ELR (cell line): ENCODE results near the gene ERAL1.
"Not testable (repeated sequence)": the region's sequence is repeated elsewhere in the genome, so short reads cannot be mapped to it uniquely, and the experiment has no call there.

Experiments
- DNase-seq: peaks from one replicate; pipeline ENCODE4 v3.0.0-alpha.2; 2015; ENCODE audit warnings: low read depth

ERAL1 gene

GRCh38 chr17:28854457-28855335, at the start of gene ERAL1:
Gene ERAL1 (plus strand): TSS chr17:28855016. CDS start chr17:28855035, 19 bp downstream.
- peak; percentile 92 for DNase-seq

- DNase-seq = peak; percentile 90
Observed at GRCh38 chr17:28807925-28808634, 46.7 kb upstream of the ERAL1 start.

- peak; percentile 20 for DNase-seq
Observed at GRCh38 chr17:28810437-28810836, 44.4 kb upstream of the ERAL1 start.

GRCh38 chr17:28811651-28812090, 43.1 kb upstream of the ERAL1 start:
- DNase-seq = peak; percentile 54

- peak; percentile 98 for DNase-seq
Observed at GRCh38 chr17:28812091-28812747, 42.6 kb upstream of the ERAL1 start.

- peak; percentile 65 for DNase-seq
Observed at GRCh38 chr17:28812748-28813377, 42.0 kb upstream of the ERAL1 start.

- no peak for DNase-seq
Observed at GRCh38 chr17:28816540-28816939, 38.3 kb upstream of the ERAL1 start.

GRCh38 chr17:28818819-28819221, 36.0 kb upstream of the ERAL1 start:
- no peak for DNase-seq

GRCh38 chr17:28819582-28819981, 35.2 kb upstream of the ERAL1 start:
- no peak for DNase-seq

GRCh38 chr17:28827672-28828071, 27.1 kb upstream of the ERAL1 start:
- no peak for DNase-seq

GRCh38 chr17:28828294-28829040, 26.3 kb upstream of the ERAL1 start:
- DNase-seq = no peak

GRCh38 chr17:28834420-28834819, 20.4 kb upstream of the ERAL1 start:
- no peak for DNase-seq

- DNase-seq = not testable (repeated sequence)
Observed at GRCh38 chr17:28836541-28836940, 18.3 kb upstream of the ERAL1 start.

GRCh38 chr17:28839221-28839620, 15.6 kb upstream of the ERAL1 start:
- DNase-seq = no peak

GRCh38 chr17:28841901-28842281, 12.9 kb upstream of the ERAL1 start:
- no peak for DNase-seq

- DNase-seq = peak; percentile 90
Observed at GRCh38 chr17:28842282-28843012, 12.4 kb upstream of the ERAL1 start, which contains the start of gene FAM222B. Gene FAM222B (minus strand): TSS chr17:28842790. CDS start chr17:28766667, 76,123 bp downstream.

- no peak for DNase-seq
Observed at GRCh38 chr17:28843816-28844148, 11.0 kb upstream of the ERAL1 start.

- DNase-seq = no peak
Observed at GRCh38 chr17:28846231-28846630, 8.6 kb upstream of the ERAL1 start.

- not testable (repeated sequence) for DNase-seq
Observed at GRCh38 chr17:28846699-28847098, 8.1 kb upstream of the ERAL1 start.

GRCh38 chr17:28848667-28849066, 6.1 kb upstream of the ERAL1 start:
- peak; percentile 52 for DNase-seq

GRCh38 chr17:28849281-28849680, 5.5 kb upstream of the ERAL1 start:
- DNase-seq = peak; percentile 44
